Fibroblast of villous mesenchyme (primary cell): ENCODE data around the gene RNLS. TPM values are rescaled to one million over a fixed set of nuclear protein-coding genes. Genes with fewer than 3 reads are reported as not detected.
"Not testable (repeated sequence)": the region's sequence is repeated elsewhere in the genome, so short reads cannot be mapped to it uniquely, and the experiment has no call there.

ENCODE experiments used
- DNase-seq: peaks from one replicate; pipeline ENCODE4 v3.0.0-alpha.2; 2010; ENCODE audit warnings: low read depth
- H3K4me3 ChIP-seq: 2 replicates; pipeline ENCODE4 v1.5.1; 2011; ENCODE audit warnings: low read depth, mild to moderate bottlenecking, low read length
- CTCF ChIP-seq: IDR thresholded peaks from 2 replicates; pipeline ENCODE4 v1.5.1; 2012; ENCODE audit warnings: low read depth, mild to moderate bottlenecking, low read length; ENCODE audit not compliant: insufficient read depth
- total RNA-seq: library from RNA; depleted of rRNA; stranded (reverse); fragments of >200 nt; gene quantifications from 2 replicates; pipeline ENCODE4 v1.2.3, GENCODE V29; 2012

RNLS gene
- total RNA-seq, 1 donor = 14.2 TPM

- H3K4me3 ChIP-seq = no peak overlapping the region
- TF ChIP-seq CTCF = no peak
- no peak for DNase-seq
These were observed 302.6 kb downstream of the RNLS start for GRCh38 chr10:88280518-88280917.

- H3K4me3 ChIP-seq = no peak overlapping the region
- TF ChIP-seq CTCF = no peak
- no peak for DNase-seq
These were observed 304.2 kb downstream of the RNLS start for GRCh38 chr10:88278912-88279311.

GRCh38 chr10:88276945-88277344, 306.2 kb downstream of the RNLS start:
- not testable (repeated sequence) for DNase-seq, H3K4me3 ChIP-seq

- no peak overlapping the region for H3K4me3 ChIP-seq
- no peak for DNase-seq
- TF ChIP-seq CTCF = no peak
These were observed 308.8 kb downstream of the RNLS start for GRCh38 chr10:88274286-88274685.

GRCh38 chr10:88273567-88273966, 309.6 kb downstream of the RNLS start:
- no peak overlapping the region for H3K4me3 ChIP-seq
- no peak for TF ChIP-seq CTCF
- no peak for DNase-seq

- no peak for TF ChIP-seq CTCF
- no peak overlapping the region for H3K4me3 ChIP-seq
- peak; percentile 63 for DNase-seq
These were observed 311.2 kb downstream of the RNLS start for GRCh38 chr10:88271761-88272543.

GRCh38 chr10:88270871-88271713, 312.0 kb downstream of the RNLS start:
- peak; percentile 50 for DNase-seq
- TF ChIP-seq CTCF = no peak
- no peak overlapping the region for H3K4me3 ChIP-seq
